Measurements from ENCODE around the gene SYNPR. TPM values are rescaled to one million over a fixed set of nuclear protein-coding genes. Genes with fewer than 3 reads are reported as not detected.

Gene SYNPR
- total RNA-seq, 1 experiment from 2014 or later = 0.17 TPM

DNA sequence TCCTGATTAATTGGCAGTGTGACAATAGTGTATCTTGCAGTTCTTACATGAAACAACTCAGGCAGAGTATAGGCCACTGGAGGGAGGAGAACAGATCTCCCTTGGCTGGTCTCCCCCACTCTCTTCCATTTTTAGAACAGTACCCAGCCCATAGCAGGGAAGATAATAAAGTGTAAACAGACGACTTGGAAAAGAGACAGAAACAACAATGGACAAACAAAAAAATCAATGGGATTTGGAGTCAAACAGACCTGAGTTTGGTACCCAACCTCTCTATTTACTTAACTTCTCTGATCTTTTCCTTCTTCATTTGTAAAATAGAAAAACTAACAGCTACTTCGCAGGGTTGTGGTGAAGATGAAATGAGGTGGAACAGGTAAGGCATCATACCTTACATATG is 315.7 kb downstream of the SYNPR start:
- no peak overlapping the region for H3K4me2 ChIP-seq (ENCODE audit: insufficient read depth, insufficient read length, low read length)
- H3T11ph ChIP-seq (ENCODE audit: low read length) = no peak overlapping the region
- Mint-ChIP-seq H3K4me1 (peaks cover 17 to 26% of the 10 kb centered on the region in 2 experiments), H3K9me3 (peaks cover 4 to 5% of the 10 kb centered on the region in 2 experiments; a peak in 3 of 5 replicates), H3K27ac (no peak overlapping the region), H3K4me3 (no peak overlapping the region), H3K36me3 (ENCODE audit: insufficient read depth in 1 of 3, low read depth in 3 of 3) (peaks cover 0 to 5% (median 5%) of the 10 kb centered on the region in 3 experiments; a peak in 3 of 7 replicates), H3K27me3 (ENCODE audit: low read depth) (no peaks in the 10 kb centered on the region)
- TF ChIP-seq, protein P1, sequence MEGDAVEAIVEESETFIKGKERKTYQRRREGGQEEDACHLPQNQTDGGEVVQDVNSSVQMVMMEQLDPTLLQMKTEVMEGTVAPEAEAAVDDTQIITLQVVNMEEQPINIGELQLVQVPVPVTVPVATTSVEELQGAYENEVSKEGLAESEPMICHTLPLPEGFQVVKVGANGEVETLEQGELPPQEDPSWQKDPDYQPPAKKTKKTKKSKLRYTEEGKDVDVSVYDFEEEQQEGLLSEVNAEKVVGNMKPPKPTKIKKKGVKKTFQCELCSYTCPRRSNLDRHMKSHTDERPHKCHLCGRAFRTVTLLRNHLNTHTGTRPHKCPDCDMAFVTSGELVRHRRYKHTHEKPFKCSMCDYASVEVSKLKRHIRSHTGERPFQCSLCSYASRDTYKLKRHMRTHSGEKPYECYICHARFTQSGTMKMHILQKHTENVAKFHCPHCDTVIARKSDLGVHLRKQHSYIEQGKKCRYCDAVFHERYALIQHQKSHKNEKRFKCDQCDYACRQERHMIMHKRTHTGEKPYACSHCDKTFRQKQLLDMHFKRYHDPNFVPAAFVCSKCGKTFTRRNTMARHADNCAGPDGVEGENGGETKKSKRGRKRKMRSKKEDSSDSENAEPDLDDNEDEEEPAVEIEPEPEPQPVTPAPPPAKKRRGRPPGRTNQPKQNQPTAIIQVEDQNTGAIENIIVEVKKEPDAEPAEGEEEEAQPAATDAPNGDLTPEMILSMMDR (conservative IDR thresholded peaks at IDR 0.05) = no peak
- H3K27me3 ChIP-seq (ENCODE audit: insufficient read depth, low read length) = no peaks in the 10 kb centered on the region
- H4K8ac ChIP-seq (replicated peaks; ENCODE audit: insufficient read length, low read depth, low read length) = no peak overlapping the region
- H3K9ac ChIP-seq (ENCODE audit: extremely low read depth, insufficient read length, low read length) = no peak overlapping the region
- H4K5ac ChIP-seq (ENCODE audit: insufficient read length, low read depth, low read length) = no peak overlapping the region
- no peaks in the 10 kb centered on the region for H3K79me2 ChIP-seq (ENCODE audit: insufficient read depth, low read length)
- H2BK120ac ChIP-seq (ENCODE audit: low read depth, low read length, poor library complexity, severe bottlenecking) = no peak overlapping the region
- H2BK20ac ChIP-seq (ENCODE audit: low read depth, low read length, poor library complexity, severe bottlenecking) = no peak overlapping the region
- H4K20me1 ChIP-seq (ENCODE audit: control insufficient read depth, insufficient read depth, insufficient read length) = no peaks in the 10 kb centered on the region
- no peak overlapping the region for H2AFZ ChIP-seq (ENCODE audit: low read length)
- no peak overlapping the region for H2BK12ac ChIP-seq (ENCODE audit: insufficient read length, low read depth, low read length)
- no peak overlapping the region for H3K27ac ChIP-seq (ENCODE audit: insufficient read length, low read depth, low read length)
- H3K14ac ChIP-seq (ENCODE audit: insufficient read depth, low read length) = no peak overlapping the region
- H2BK15ac ChIP-seq (ENCODE audit: low read depth, low read length) = no peak overlapping the region
- no peaks in the 10 kb centered on the region for H3K23me2 ChIP-seq (ENCODE audit: insufficient read length, low read depth, low read length, poor library complexity, severe bottlenecking)
- no peak overlapping the region for H3K4ac ChIP-seq (ENCODE audit: low read depth, low read length)
- H3K9me3 ChIP-seq (ENCODE audit: control insufficient read depth, low read depth, low read length) = peaks cover 3% of the 10 kb centered on the region
- H3K18ac ChIP-seq (ENCODE audit: insufficient read length, low read depth, low read length) = no peak overlapping the region
- no peaks in the 10 kb centered on the region for H3K79me1 ChIP-seq (ENCODE audit: insufficient read depth, low read depth, low read length, poor library complexity, severe bottlenecking)
- peaks cover 4% of the 10 kb centered on the region; the same call in 1 of the 2 replicates for H3K4me1 ChIP-seq (ENCODE audit: insufficient read depth, low read length)
- no peak for DNase-seq
- no peak overlapping the region for H4K91ac ChIP-seq (ENCODE audit: insufficient read length, low read depth, low read length)
- H3K56ac ChIP-seq (ENCODE audit: insufficient read length, low read depth, low read length) = no peak overlapping the region
- no CpG with 5 or more reads among the region's 2 CpGs for WGBS (ENCODE audit: extremely low coverage, insufficient read length, low lambda C conversion rate)
- no peak overlapping the region for H3K23ac ChIP-seq (ENCODE audit: insufficient read length, low read depth, low read length)
- H2BK5ac ChIP-seq (ENCODE audit: insufficient read length, low read length) = no peak overlapping the region
- H2AK5ac ChIP-seq (ENCODE audit: insufficient read length, low read length) = no peak overlapping the region

Data from H9 (cell line).